Ramos (cell line): ENCODE data around the gene IGFALS.

Experiments used
- in situ Hi-C: fragments of 300-500 bp; cut with MboI; formaldehyde crosslinking; loops from one replicate; pipeline ENCODE4 v1.14.3; 2022; ENCODE audit warnings: low sequenced_read_pairs; ENCODE audit not compliant: unreplicated experiment

The IGFALS gene

DNA sequence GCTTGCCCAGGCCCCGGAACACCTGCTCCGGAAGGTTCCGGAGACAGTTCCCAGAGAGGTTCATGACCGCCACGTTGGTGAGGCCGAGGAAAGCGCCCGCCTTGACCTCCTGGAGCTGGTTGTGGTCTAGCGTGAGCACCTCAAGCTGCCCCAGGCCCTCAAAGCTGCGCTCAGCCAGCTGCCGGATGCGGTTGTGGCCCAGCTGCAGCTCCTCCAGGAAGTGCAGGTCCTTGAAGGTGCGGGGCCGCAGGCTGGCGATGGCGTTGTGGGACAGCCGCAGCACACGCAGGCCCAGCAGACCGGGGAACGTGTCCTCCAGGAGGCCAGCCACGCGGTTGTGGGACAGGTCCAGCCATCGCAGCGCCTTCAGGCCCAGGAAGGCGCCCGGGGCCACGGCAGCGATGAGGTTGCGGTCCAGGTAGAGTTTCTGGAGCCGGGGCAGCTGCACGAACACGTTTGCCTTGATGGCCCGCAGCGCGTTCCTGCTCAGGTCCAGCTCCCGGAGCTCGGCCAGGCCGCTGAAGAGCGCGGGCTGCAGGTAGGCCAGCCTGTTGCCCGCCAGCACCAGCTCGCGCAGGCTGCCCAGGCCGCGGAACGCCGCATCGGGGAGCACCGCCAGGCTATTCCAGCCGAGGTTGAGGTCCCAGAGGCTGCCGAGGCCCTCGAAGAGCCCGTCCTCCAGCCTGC lies 2.1 kb downstream of the IGFALS start:
- in situ Hi-C loops = no loop called here

DNA sequence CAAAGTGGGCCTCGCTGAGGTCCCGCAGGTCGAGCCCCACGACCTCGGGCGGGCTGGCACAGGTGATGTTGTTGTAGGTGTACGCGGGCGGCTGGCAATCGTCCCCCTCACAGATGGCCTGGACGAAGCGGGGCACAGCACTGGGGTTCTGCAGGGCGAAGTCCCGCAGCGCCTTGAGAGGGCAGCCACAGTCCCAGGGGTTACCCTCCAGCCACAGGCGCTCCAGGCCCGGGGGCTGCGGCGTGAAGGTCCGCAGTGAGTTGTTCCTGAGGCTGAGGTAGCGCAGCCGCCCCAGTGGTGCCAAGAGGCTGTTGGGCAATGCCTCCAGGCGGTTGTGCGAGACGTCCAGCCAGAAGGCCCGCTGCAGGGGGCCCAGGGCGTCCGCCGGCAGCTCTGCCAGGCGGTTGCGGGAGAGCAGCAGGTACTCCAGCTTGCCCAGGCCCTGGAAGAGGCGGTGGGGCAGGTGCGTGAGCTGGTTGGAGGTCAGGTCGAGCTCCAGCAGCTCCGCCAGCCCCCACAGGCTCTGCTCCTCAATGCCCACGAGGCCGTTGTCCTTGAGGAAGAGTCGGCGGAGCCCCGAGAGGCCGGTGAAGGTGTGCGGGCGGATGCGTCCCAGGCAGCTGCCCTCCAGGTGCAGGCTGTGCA lies 2.8 kb downstream of the IGFALS start:
- in situ Hi-C loops = no loop called here

GRCh38 chr16:1790261-1790610 lies 3.3 kb downstream of the IGFALS start:
- in situ Hi-C loops = no loop called here

DNA sequence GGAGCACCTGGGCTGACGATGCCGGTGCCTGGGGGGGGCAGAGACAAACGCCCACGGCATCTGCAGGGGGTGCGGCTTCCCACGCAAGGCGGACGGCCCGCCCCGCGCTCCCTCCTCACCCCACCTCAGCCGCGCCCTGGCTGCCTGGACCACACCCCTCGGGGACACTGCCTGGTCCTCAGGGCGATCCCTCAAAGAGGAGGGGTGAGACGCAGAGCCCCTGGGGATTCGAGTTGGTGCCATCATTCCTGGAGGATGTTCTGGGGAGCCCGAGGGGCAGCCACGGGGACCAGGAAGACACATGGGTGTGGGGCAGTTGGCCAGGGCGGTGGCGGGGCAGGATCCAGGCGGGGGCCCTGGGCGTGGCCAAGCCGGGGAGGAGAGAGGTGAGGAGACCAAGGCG lies 3.9 kb downstream of the IGFALS start:
- in situ Hi-C loops = no loop called here

DNA sequence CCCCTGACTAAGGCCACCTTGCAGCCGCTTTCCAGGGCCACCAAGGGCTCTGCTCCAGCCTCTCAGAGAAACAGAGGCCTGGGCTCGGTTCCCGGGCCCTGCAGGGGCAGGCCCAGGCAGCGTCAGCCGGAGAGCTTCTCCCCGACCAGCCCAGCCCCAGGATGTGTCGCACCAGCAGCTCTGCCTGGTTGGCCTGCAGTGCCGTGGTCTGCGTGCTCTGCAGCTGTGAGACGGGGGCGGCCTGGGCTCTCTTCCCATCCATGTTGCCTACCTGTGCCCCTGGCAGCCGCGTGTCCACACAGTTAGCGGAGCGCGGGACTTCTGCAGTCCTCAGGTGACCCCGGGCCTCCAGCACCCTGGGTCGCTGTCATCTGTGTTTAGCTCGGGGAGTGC lies 4.8 kb downstream of the IGFALS start:
- in situ Hi-C loops = no loop called here

- in situ Hi-C loops = no loop called here
Measured at GRCh38 chr16:1788095-1788707, 5.3 kb downstream of the IGFALS start.

GRCh38 chr16:1787322-1788094 lies 6.0 kb downstream of the IGFALS start:
- in situ Hi-C loops = no loop called here

DNA sequence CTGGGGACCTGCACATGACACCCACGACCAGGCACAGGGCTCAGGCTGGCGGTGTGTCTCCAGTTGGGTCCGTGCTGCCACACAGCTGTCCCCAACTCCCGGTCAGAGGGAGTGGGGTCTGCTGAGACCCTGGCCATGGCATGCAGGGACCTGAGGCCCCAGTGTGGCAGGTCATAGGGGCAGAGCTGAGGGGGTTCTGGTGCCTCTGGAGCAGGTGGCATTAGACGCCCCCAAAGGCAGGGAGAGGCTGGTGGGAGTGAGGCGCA lies 6.5 kb downstream of the IGFALS start:
- in situ Hi-C loops = no loop called here

GRCh38 chr16:1786242-1787055 lies 7.1 kb downstream of the IGFALS start:
- in situ Hi-C loops = no loop called here

GRCh38 chr16:1785846-1786170 lies 7.7 kb downstream of the IGFALS start:
- in situ Hi-C loops = no loop called here

GRCh38 chr16:1784977-1785845 lies 8.3 kb downstream of the IGFALS start:
- in situ Hi-C loops = no loop called here

DNA sequence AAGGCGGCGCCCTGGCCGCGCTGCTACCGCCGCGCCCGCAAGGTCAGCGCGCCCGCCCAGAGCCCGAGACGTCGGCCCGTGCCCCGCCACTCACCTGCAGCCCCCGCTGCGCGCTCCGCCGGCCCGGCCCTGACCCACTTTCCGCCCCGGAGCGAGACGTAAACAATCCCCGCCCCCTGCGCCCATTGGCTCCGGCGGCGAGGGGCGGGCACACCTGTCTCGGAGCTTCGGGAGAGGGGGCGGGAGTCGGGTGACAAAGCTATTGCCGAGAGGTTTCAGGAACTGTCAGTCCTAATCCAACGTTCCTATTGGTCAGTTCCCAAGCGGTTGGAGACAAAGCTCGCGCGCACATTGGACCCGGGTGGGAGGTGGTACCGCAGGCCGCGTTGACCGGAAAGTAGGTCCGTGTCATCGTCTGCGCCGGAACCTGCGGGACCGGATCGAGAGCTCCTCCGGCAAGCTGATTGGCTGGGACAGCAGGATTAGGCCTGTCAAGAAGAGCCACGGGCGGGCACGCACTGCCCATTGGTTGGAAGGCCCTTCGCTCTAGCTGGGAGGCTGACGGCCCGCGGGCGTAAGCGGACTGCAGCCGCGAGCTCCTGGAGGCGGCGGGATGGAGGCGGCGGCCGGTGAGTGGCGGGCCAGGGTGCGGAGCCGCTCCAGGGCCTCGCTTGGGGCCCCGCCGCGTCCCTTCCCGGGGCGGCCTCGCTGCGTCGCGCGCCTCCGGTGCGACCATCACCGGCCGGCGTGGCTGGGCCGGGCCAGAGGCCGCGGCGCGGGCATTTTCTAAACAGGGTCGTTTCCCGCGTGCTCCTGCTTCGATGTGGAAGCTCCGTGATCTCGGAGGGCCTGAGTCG lies 10.9 kb downstream of the IGFALS start, which contains the start of the genes NUBP2 and SPSB3:
Gene NUBP2, plus strand, starts transcription at position 553 of the 857 bp plus-strand sequence. Its CDS starts 61 bp downstream, at position 614.
Gene SPSB3, minus strand, starts transcription at position 164 of the 857 bp plus-strand sequence. CDS start 1,088 bp downstream, outside the sequence.
- in situ Hi-C loops = no loop called here

- in situ Hi-C loops = no loop called here
Measured at GRCh38 chr16:1781758-1782407, 11.6 kb downstream of the IGFALS start.

- in situ Hi-C loops = no loop called here
Measured at GRCh38 chr16:1781254-1781653, 12.3 kb downstream of the IGFALS start.

- in situ Hi-C loops = no loop called here
Measured at GRCh38 chr16:1780677-1781072, 12.8 kb downstream of the IGFALS start.

DNA sequence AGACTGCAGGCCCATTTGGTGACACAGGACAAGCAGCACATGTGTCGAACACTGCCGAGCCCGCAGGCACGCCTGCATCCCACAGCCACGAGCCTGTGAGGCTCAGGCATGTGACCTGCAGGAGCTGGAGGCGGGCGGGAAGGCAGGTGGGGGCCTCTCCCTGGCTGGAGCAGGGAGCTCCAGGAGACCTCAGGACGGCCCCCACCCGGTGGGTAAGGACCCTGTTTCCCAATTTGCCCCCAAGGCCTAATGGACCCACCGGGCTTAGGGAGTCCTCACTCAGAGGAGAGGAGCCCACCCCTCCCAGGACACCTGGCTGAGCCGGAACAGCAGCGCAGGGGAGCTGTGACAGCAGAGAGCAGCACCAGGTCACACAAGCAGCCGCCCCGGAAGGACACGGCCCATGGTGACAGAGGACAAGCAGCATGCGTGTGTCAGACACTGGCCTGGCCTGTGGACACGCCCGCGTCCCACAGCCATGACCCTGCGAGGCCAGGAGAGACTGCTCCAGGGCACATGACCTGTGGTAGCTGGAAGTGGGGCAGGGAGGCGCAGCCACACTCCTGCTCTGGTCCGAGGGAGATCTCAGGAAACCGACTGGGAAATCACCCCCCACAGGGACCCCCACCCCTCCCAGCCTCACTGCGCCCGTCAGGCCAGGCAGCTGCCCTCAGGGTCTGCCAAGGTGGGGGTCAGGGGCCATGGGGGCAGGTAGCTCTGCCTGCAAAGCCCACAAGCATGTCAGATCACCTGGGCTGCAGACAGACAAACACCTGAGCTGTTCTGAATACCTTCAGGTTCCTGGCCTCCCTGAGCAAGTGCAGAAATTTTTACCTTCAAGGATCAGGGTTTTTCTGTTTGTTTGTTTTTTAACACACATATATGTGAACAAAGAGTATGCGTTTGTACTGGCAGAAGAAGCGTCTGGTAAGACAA lies 13.5 kb downstream of the IGFALS start:
- in situ Hi-C loops = no loop called here

DNA sequence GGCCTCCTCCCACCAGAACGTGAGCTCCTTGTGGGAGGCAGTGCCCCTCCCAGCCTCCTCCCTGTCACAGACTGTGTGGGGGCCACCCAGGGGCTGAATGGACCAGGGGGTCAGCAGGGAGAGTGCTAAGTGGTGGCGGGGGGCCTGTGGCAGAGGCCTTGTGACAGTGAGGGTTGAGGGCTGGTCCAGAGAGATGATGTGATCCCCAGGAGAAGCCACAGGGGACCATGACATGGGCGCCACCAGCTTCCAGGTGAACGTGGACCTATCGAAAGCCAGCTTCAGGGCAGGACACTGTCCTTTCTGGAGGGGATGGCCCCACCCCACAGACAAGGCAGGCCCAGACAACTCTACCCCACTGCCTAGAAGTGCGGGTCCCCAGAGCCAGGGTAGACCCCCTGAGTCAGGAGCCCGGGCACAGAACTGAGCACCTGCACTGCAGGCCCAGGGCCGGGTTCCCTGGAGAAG lies 14.2 kb downstream of the IGFALS start:
- in situ Hi-C loops = no loop called here
